Effector memory CD8-positive, alpha-beta T cell (primary cell): Measurements from ENCODE around the gene MCM3.

Experiments used
- ATAC-seq: fragments of 150-1000 bp; cut with Tn5 transposase; replicated peaks from 2 replicates; pipeline ENCODE4 v1.10.0; 2021; ENCODE audit warnings: mild to moderate bottlenecking, moderate library complexity
- DNase-seq, 3 experiments: peaks; one replicate each; pipeline ENCODE4 v3.0.0; 2021
- H3K27ac Mint-ChIP-seq, 2 donors: one replicate each; pipeline ENCODE4 v1.8.0; 2022; ENCODE audit warnings: mild to moderate bottlenecking in 2 of 2, mixed read lengths in 2 of 2, moderate library complexity in 2 of 2
- H3K27me3 Mint-ChIP-seq, 2 donors: one replicate each; pipeline ENCODE4 v1.8.0; 2022; ENCODE audit warnings: mixed read lengths in 2 of 2
- H3K36me3 Mint-ChIP-seq: one replicate; pipeline ENCODE4 v1.8.0; 2022; ENCODE audit warnings: mild to moderate bottlenecking, moderate library complexity, mixed read lengths; ENCODE audit not compliant: insufficient read depth
- H3K4me1 Mint-ChIP-seq, 2 donors: one replicate each; pipeline ENCODE4 v1.8.0; 2022; ENCODE audit warnings: low read depth in 2 of 2, mixed read lengths in 2 of 2
- H3K4me3 Mint-ChIP-seq, 2 donors: one replicate each; pipeline ENCODE4 v1.8.0; 2022; ENCODE audit warnings: mild to moderate bottlenecking in 2 of 2, mixed read lengths in 2 of 2, moderate library complexity in 2 of 2
- H3K9me3 Mint-ChIP-seq, 2 donors: one replicate each; pipeline ENCODE4 v1.8.0; 2022; ENCODE audit warnings: mixed read lengths in 2 of 2

The MCM3 gene

DNA sequence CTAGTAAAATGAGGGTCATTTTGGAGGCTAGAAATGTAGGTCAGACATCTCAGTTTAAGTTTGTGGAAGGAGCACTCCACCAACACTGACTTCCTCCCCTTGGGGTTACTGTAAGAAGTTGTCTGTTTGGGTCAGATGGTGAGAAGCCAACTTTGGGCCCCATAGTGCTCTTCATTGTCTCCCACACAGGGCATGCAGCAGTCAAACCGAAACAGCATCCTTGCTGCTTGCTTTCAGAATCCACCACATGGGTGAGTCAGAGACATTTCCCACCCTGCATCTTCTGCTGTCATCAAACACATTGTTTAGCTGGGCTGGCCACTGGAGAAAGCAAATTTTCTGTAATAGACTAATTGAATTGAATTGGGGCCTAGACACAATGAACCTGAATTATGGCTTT, 57.0 kb downstream of the MCM3 start:
- Mint-ChIP-seq H3K36me3 (no peaks in the 10 kb centered on the region), H3K27ac (no peak overlapping the region), H3K4me1 (peaks cover 6% of the 10 kb centered on the region in 2 donors), H3K4me3 (no peak overlapping the region), H3K9me3 (no peaks in the 10 kb centered on the region), H3K27me3 (peaks cover 35 to 85% of the 10 kb centered on the region in 2 donors)
- DNase-seq (no peak), ATAC-seq (peak; percentile 46)

- peaks cover 4 to 7% of the 10 kb centered on the region in 2 donors for H3K4me1 Mint-ChIP-seq
- H3K9me3 Mint-ChIP-seq: no peaks in the 10 kb centered on the region
- H3K27me3 Mint-ChIP-seq: peaks cover 21 to 48% of the 10 kb centered on the region in 2 donors
- no peak overlapping the region for H3K27ac Mint-ChIP-seq
- no peaks in the 10 kb centered on the region for H3K36me3 Mint-ChIP-seq
- peak; percentile 62 for ATAC-seq
- no peak for DNase-seq
- H3K4me3 Mint-ChIP-seq: no peak overlapping the region
Measured at GRCh38 chr6:52221302-52221701, 63.2 kb downstream of the MCM3 start.

GRCh38 chr6:52217761-52218160, 66.8 kb downstream of the MCM3 start:
- ATAC-seq: no peak
- H3K9me3 Mint-ChIP-seq: no peaks in the 10 kb centered on the region
- no peak for DNase-seq
- no peaks in the 10 kb centered on the region for H3K36me3 Mint-ChIP-seq
- no peak overlapping the region for H3K27ac Mint-ChIP-seq
- H3K4me3 Mint-ChIP-seq: no peak overlapping the region
- peaks cover 8 to 16% of the 10 kb centered on the region in 2 donors for H3K27me3 Mint-ChIP-seq
- peaks cover 4 to 7% of the 10 kb centered on the region in 2 donors for H3K4me1 Mint-ChIP-seq

DNA sequence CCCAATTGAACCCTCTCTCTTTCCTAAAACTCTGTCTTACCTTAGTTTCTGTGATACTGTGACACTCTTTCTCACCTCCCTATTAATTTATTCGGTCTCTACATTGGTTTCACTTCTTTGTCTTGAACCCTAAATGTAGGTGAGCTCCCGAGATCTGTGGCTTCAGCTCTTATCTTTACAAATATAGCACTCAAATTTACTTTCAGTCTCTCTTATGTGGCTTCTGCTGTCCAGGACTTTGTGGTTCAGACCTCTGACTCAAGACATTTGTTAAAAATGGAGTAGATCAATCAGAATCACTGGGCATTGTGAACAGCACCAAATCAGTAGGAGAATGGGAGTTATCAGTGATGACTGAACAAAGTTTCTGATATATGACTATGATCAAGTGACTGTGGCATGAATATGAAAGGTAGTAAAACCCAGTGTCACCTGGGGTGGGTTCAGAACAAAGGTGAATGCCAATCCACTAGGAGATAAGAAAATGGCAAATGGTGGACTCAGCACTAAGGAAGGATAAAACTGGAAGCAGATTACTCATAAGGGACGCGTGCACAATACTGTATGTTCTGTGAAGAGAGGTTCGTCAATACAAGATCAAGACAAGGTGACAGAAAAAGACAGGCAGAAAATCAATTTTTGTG, 67.5 kb downstream of the MCM3 start:
- H3K27me3 Mint-ChIP-seq: peaks cover 10 to 19% of the 10 kb centered on the region in 2 donors
- H3K27ac Mint-ChIP-seq: no peak overlapping the region
- DNase-seq (no peak), ATAC-seq (no peak)
- H3K36me3 Mint-ChIP-seq: no peaks in the 10 kb centered on the region
- H3K4me3 Mint-ChIP-seq: no peak overlapping the region
- no peaks in the 10 kb centered on the region for H3K9me3 Mint-ChIP-seq
- H3K4me1 Mint-ChIP-seq: peaks cover 4 to 7% of the 10 kb centered on the region in 2 donors

GRCh38 chr6:52215787-52216186, 68.8 kb downstream of the MCM3 start:
- no peaks in the 10 kb centered on the region for H3K9me3 Mint-ChIP-seq

More at GRCh38 chr6:52215787-52216186, 68.8 kb downstream of the MCM3 start:
- H3K27me3 Mint-ChIP-seq: peaks cover 20 to 21% of the 10 kb centered on the region in 2 donors
- H3K27ac Mint-ChIP-seq: no peak overlapping the region
- no peak for ATAC-seq
- no peaks in the 10 kb centered on the region for H3K36me3 Mint-ChIP-seq
- H3K4me3 Mint-ChIP-seq: no peak overlapping the region
- no peaks in the 10 kb centered on the region for H3K4me1 Mint-ChIP-seq
- DNase-seq: no peak
